Fibroblast of lung (primary cell): ENCODE results near the gene WDR53. TPM values are rescaled to one million over a fixed set of nuclear protein-coding genes. Genes with fewer than 3 reads are reported as not detected.
A peak's percentile ranks its signal among the peaks of the same experiment; 100 is the strongest.
"Not testable (repeated sequence)": the region's sequence is repeated elsewhere in the genome, so short reads cannot be mapped to it uniquely, and the experiment has no call there.

Experiments used
- DNase-seq, 2 donors: peaks; one replicate each; pipeline versions ENCODE4 v3.0.0 to v3.0.0-alpha.2; 2010; ENCODE audit warnings: low read depth in 2 of 2
- H2AFZ ChIP-seq: 2 replicates; pipeline ENCODE4 v1.5.1; 2012; ENCODE audit warnings: low read length, control low read depth, inconsistent platforms
- H3K27ac ChIP-seq: 2 replicates; pipeline ENCODE4 v1.5.1; 2011; ENCODE audit warnings: low read length, control low read depth; ENCODE audit not compliant: insufficient read depth
- H3K27me3 ChIP-seq: 2 replicates; pipeline ENCODE4 v1.5.1; 2011; ENCODE audit warnings: mild to moderate bottlenecking, low read length; ENCODE audit not compliant: control insufficient read depth, insufficient read depth
- H3K36me3 ChIP-seq: 2 replicates; pipeline ENCODE4 v1.5.1; 2011; ENCODE audit warnings: low read length; ENCODE audit not compliant: control insufficient read depth, insufficient read depth
- H3K4me1 ChIP-seq: 2 replicates; pipeline ENCODE4 v1.5.1; 2011; ENCODE audit warnings: low read length; ENCODE audit not compliant: control insufficient read depth, insufficient read depth; ENCODE audit errors: extremely low read depth
- H3K4me2 ChIP-seq: 2 replicates; pipeline ENCODE4 v1.5.1; 2011; ENCODE audit warnings: low read length, control low read depth; ENCODE audit not compliant: insufficient read depth; ENCODE audit errors: extremely low read depth
- H3K4me3 ChIP-seq, 4 experiments: fragments of 200-600 bp in 1 of 4; sonication (generic) in 1 of 4; replicated peaks in 1 of 4; 2 replicates each; pipeline ENCODE4 v1.5.1; 2011 to 2016; ENCODE audit warnings: low read length in 4 of 4, low read depth in 3 of 4, mild to moderate bottlenecking in 3 of 4, control low read depth in 2 of 4, inconsistent platforms in 1 of 4, mixed read lengths in 1 of 4; ENCODE audit not compliant: insufficient read depth in 1 of 4; ENCODE audit errors: control extremely low read depth in 1 of 4
- H3K79me2 ChIP-seq: 2 replicates; pipeline ENCODE4 v1.5.1; 2012; ENCODE audit warnings: mild to moderate bottlenecking, low read length, inconsistent platforms; ENCODE audit not compliant: control insufficient read depth, insufficient read depth
- H3K9ac ChIP-seq: 2 replicates; pipeline ENCODE4 v1.5.1; 2011; ENCODE audit warnings: mild to moderate bottlenecking, low read length, control low read depth; ENCODE audit not compliant: insufficient read depth
- H3K9me3 ChIP-seq: 2 replicates; pipeline ENCODE4 v1.5.1; 2012; ENCODE audit warnings: low read depth, low read length; ENCODE audit not compliant: control insufficient read depth, insufficient read depth
- H4K20me1 ChIP-seq: 2 replicates; pipeline ENCODE4 v1.5.1; 2011; ENCODE audit warnings: low read length; ENCODE audit not compliant: control insufficient read depth, insufficient read depth; ENCODE audit errors: extremely low read depth
- EZH2 ChIP-seq: IDR thresholded peaks from 2 replicates; pipeline ENCODE4 v1.5.1; 2012; ENCODE audit warnings: low read length, control low read depth, mild to moderate bottlenecking; ENCODE audit errors: missing control alignments
- polyA plus RNA-seq, 2 donors: library from polyadenylated mRNA; depleted of rRNA in 1 of 2; stranded (reverse) in 1 of 2; unstranded in 1 of 2; fragments of >200 nt; gene quantifications; 2 replicates each; pipeline ENCODE4 v1.2.1, GENCODE V29; 2011 to 2012; ENCODE audit warnings: missing spikeins in 1 of 2
- total RNA-seq: library from RNA; depleted of rRNA; stranded (reverse); fragments of >200 nt; gene quantifications from 2 replicates; pipeline ENCODE4 v1.2.1, GENCODE V29; 2014
- TF ChIP-seq, protein P1 (sequence below), 2 donors: IDR thresholded peaks in 1 of 2; conservative IDR thresholded peaks in 1 of 2; 1 replicate in 1 of 2; 2 replicates in 1 of 2; pipeline ENCODE4 v1.5.1; 2011 to 2012; ENCODE audit warnings: low read length in 2 of 2, control low read depth in 1 of 2, inconsistent platforms in 1 of 2, low read depth in 1 of 2, mild to moderate bottlenecking in 1 of 2

Gene WDR53
- total and polyA plus RNA-seq, 2 donors (not counting 1 experiment from before 2014, with no cell fraction given), result 8.3 TPM

GRCh38 chr3:196514913-196515621 lies 53.3 kb downstream of the WDR53 start, which contains the start of gene SMCO1:
Gene SMCO1, minus strand, starts transcription at chr3:196515346. Its CDS starts 137 bp downstream, at chr3:196515209.
- TF ChIP-seq EZH2, result no peak
- TF ChIP-seq, protein P1, sequence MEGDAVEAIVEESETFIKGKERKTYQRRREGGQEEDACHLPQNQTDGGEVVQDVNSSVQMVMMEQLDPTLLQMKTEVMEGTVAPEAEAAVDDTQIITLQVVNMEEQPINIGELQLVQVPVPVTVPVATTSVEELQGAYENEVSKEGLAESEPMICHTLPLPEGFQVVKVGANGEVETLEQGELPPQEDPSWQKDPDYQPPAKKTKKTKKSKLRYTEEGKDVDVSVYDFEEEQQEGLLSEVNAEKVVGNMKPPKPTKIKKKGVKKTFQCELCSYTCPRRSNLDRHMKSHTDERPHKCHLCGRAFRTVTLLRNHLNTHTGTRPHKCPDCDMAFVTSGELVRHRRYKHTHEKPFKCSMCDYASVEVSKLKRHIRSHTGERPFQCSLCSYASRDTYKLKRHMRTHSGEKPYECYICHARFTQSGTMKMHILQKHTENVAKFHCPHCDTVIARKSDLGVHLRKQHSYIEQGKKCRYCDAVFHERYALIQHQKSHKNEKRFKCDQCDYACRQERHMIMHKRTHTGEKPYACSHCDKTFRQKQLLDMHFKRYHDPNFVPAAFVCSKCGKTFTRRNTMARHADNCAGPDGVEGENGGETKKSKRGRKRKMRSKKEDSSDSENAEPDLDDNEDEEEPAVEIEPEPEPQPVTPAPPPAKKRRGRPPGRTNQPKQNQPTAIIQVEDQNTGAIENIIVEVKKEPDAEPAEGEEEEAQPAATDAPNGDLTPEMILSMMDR (conservative IDR thresholded peaks at IDR 0.05 in 1 of 2, IDR thresholded peaks at IDR 0.05 in 1 of 2; ENCODE audit: low read depth in 1 of 2, low read length in 2 of 2), result no peak
- no peaks in the 10 kb centered on the region for H3K79me2 ChIP-seq
- DNase-seq, result no peak
- no peaks in the 10 kb centered on the region for H4K20me1 ChIP-seq
- H3K36me3 ChIP-seq, result no peaks in the 10 kb centered on the region
- H3K9me3 ChIP-seq, result no peaks in the 10 kb centered on the region
- no peak within 1 kb of the TSS for H2AFZ ChIP-seq
- H3K27ac ChIP-seq, result no peak within 1 kb of the TSS
- no peaks in the 10 kb centered on the region for H3K27me3 ChIP-seq
- no peaks in the 10 kb centered on the region for H3K4me1 ChIP-seq
- no peak within 1 kb of the TSS for H3K4me3 ChIP-seq
- no peak within 1 kb of the TSS for H3K9ac ChIP-seq
- H3K4me2 ChIP-seq, result no peak within 1 kb of the TSS

DNA sequence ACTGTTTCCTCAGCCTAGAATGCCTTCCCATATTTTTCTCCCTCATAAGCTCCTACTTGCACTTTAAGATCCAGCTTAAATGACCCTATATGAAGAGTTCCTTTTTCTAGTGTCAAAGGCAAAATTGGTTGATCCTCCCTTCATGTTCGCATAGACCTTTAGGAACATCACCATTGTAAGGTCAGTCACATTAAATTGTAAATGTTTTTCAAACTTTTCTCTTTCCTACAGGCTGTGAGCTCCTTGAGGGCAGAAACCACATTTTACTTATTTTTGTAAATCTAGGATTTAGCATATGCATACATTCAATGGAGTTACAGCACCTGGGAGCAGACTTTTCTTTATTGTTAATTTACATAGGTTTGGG lies 54.0 kb downstream of the WDR53 start:
- Histone ChIP-seq H3K36me3 (no peaks in the 10 kb centered on the region), H3K4me3 (no peak overlapping the region), H3K4me2 (no peak overlapping the region), H3K4me1 (no peaks in the 10 kb centered on the region), H3K27me3 (no peaks in the 10 kb centered on the region), H3K79me2 (no peaks in the 10 kb centered on the region), H2AFZ (no peak overlapping the region), H3K27ac (no peak overlapping the region), H3K9ac (no peak overlapping the region), H3K9me3 (no peaks in the 10 kb centered on the region), H4K20me1 (no peaks in the 10 kb centered on the region)
- no peak for DNase-seq
- TF ChIP-seq, protein P1 (conservative IDR thresholded peaks at IDR 0.05 in 1 of 2, IDR thresholded peaks at IDR 0.05 in 1 of 2; ENCODE audit: low read depth in 1 of 2, low read length in 2 of 2), result no peak
- no peak for TF ChIP-seq EZH2

- peak; percentile 25 to 83 for DNase-seq
- no peak overlapping the region for H2AFZ ChIP-seq
- H3K27ac ChIP-seq, result no peak overlapping the region
- H3K79me2 ChIP-seq, result no peaks in the 10 kb centered on the region
- no peaks in the 10 kb centered on the region for H3K36me3 ChIP-seq
- H3K9me3 ChIP-seq, result no peaks in the 10 kb centered on the region
- H3K27me3 ChIP-seq, result no peaks in the 10 kb centered on the region
- H3K4me3 ChIP-seq, result no peak overlapping the region
- TF ChIP-seq, protein P1 (conservative IDR thresholded peaks at IDR 0.05 in 1 of 2, IDR thresholded peaks at IDR 0.05 in 1 of 2; ENCODE audit: low read depth in 1 of 2, low read length in 2 of 2), result no peak
- TF ChIP-seq EZH2, result no peak
- H4K20me1 ChIP-seq, result no peaks in the 10 kb centered on the region
- H3K4me2 ChIP-seq, result no peak overlapping the region
- H3K9ac ChIP-seq, result no peak overlapping the region
- no peaks in the 10 kb centered on the region for H3K4me1 ChIP-seq
Measured at GRCh38 chr3:196513697-196514349, 54.5 kb downstream of the WDR53 start.

DNA sequence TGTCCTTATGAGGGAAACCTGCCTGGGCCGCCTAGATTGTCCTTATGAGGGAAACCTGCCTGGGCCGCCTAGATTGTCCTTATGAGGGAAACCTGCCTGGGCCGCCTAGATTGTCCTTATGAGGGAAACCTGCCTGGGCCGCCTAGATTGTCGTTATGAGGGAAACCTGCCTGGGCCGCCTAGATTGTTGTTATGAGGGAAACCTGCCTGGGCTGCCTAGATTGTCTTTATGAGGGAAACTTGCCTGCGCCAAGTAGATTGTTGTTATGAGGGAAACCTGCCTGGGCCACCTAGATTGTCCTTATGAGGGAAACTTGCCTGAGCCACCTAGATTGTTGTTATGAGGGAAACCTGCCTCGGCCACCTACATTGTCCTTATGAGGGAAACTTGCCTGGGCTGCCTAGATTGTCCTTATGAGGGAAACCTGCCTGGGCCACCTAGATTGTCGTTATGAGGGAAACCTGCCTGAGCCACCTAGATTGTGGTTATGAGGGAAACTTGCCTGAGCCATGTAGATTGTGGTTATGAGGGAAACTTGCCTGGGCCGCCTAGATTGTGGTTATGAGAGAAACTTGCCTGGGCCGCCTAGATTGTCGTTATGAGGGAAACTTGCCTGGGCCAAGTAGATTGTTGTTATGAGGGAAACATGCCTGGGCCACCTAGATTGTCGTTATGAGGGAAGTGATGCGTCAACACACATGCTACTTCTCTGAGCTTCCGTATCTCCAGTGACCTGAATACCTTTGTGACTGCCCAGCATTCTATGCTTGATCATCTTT lies 56.5 kb downstream of the WDR53 start:
- not testable (repeated sequence) for H3K4me1 ChIP-seq, H3K9me3 ChIP-seq, H3K27ac ChIP-seq, H3K79me2 ChIP-seq, H3K9ac ChIP-seq, H3K4me2 ChIP-seq, DNase-seq, H3K36me3 ChIP-seq, H3K4me3 ChIP-seq, H4K20me1 ChIP-seq, H3K27me3 ChIP-seq, H2AFZ ChIP-seq
